Left ventricle myocardium inferior (tissue), 1 donor: Measurements from ENCODE around the gene INKA2. TPM values are rescaled to one million over a fixed set of nuclear protein-coding genes. Genes with fewer than 3 reads are reported as not detected.

Experiments used
- DNase-seq: peaks from one replicate; pipeline ENCODE4 v3.0.0-alpha.2; 2020
- H3K27ac ChIP-seq: fragments of 200-600 bp; replicated peaks from 2 replicates; pipeline ENCODE4 v1.8.0; 2021
- H3K27me3 ChIP-seq: fragments of 200-600 bp; 2 replicates; pipeline ENCODE4 v1.8.0; 2021; ENCODE audit warnings: low read depth
- H3K36me3 ChIP-seq: fragments of 200-600 bp; 2 replicates; pipeline ENCODE4 v1.8.0; 2021
- H3K4me1 ChIP-seq: fragments of 200-600 bp; 2 replicates; pipeline ENCODE4 v1.8.0; 2021
- H3K4me3 ChIP-seq: fragments of 200-600 bp; 2 replicates; pipeline ENCODE4 v1.8.0; 2021; ENCODE audit warnings: mild to moderate bottlenecking, moderate library complexity
- H3K9me3 ChIP-seq: fragments of 200-600 bp; replicated peaks from 2 replicates; pipeline ENCODE4 v1.8.0; 2021
- intact Hi-C: fragments of 100-400 bp; cut with micrococcal nuclease; formaldehyde crosslinking; loops from one replicate; pipeline ENCODE4 v1.11.0; 2022
- total RNA-seq: library from RNA; stranded (reverse); fragmentation: NEBNext Ultra II Directional; extraction: Animal tissue kit (Norgen Biotek cat#: 25700); gene quantifications from one replicate; pipeline ENCODE4 v1.2.1, GENCODE V29; 2021
- TF ChIP-seq, protein P1 (sequence below): fragments of 200-600 bp; IDR thresholded peaks from 2 replicates; pipeline ENCODE4 v1.8.0; 2021; ENCODE audit warnings: antibody characterized with exemption, mild to moderate bottlenecking, borderline replicate concordance
- donor health status: DM: no; HTN: yes; CAD: no; lungs with severe emphysema.

The INKA2 gene
- total RNA-seq, 1 donor from 2014 or later, result 24.3 TPM

DNA sequence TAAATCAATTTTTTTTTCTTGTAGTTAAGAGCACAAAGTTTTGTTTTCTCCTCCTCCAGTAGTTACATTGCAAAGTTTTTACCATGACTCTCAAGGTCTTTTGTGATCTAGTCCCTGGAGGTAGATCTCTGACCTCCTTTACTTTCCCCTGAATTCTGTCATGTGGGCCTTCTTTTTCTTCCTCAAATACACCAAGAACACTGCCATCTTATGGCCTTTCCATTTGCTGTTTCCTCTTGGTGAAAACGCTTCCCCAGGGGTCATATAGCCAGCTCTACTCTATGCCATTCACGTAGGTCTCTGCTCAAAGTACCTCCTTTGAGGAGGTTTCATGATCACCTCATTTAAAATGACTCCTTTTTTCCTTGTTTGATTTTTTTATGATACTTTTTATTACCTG lies 19.2 kb upstream of the INKA2 start:
- H3K36me3 ChIP-seq, result peaks cover 52% of the 10 kb centered on the region
- H3K27ac ChIP-seq, result no peak overlapping the region
- no peak for DNase-seq
- intact Hi-C loops, result no loop called here
- no peak overlapping the region for H3K4me3 ChIP-seq
- no peaks in the 10 kb centered on the region for H3K27me3 ChIP-seq
- TF ChIP-seq, protein P1, sequence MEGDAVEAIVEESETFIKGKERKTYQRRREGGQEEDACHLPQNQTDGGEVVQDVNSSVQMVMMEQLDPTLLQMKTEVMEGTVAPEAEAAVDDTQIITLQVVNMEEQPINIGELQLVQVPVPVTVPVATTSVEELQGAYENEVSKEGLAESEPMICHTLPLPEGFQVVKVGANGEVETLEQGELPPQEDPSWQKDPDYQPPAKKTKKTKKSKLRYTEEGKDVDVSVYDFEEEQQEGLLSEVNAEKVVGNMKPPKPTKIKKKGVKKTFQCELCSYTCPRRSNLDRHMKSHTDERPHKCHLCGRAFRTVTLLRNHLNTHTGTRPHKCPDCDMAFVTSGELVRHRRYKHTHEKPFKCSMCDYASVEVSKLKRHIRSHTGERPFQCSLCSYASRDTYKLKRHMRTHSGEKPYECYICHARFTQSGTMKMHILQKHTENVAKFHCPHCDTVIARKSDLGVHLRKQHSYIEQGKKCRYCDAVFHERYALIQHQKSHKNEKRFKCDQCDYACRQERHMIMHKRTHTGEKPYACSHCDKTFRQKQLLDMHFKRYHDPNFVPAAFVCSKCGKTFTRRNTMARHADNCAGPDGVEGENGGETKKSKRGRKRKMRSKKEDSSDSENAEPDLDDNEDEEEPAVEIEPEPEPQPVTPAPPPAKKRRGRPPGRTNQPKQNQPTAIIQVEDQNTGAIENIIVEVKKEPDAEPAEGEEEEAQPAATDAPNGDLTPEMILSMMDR, result no peak
- H3K4me1 ChIP-seq, result peaks cover 28% of the 10 kb centered on the region
- no peaks in the 10 kb centered on the region for H3K9me3 ChIP-seq

DNA sequence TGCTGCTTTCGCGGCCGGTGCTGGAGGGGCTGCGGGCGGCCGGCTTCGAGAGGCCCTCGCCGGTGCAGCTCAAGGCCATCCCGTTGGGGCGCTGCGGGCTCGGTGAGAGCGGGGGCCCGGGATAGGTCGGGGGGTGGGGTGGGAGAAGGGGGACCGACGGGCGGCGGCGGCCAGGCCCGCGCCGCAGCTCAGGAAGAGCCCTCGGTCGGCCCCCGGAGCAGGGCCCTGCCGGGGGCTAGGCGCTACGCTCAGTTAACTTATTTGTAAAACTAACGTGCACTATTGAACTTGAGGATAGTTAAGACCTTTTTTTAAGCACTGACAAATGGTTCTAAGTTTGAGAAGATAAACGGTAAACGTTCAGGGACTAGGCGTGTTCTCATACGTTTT lies 16.9 kb upstream of the INKA2 start:
- no peaks in the 10 kb centered on the region for H3K9me3 ChIP-seq
- peaks cover 31% of the 10 kb centered on the region for H3K4me1 ChIP-seq
- peaks cover 32% of the 10 kb centered on the region for H3K36me3 ChIP-seq
- DNase-seq, result no peak
- peak overlapping the region; percentile 80 for H3K4me3 ChIP-seq
- intact Hi-C loops, result no loop called here
- H3K27ac ChIP-seq, result peak overlapping the region; percentile 95
- TF ChIP-seq, protein P1, result no peak
- H3K27me3 ChIP-seq, result no peaks in the 10 kb centered on the region

DNA sequence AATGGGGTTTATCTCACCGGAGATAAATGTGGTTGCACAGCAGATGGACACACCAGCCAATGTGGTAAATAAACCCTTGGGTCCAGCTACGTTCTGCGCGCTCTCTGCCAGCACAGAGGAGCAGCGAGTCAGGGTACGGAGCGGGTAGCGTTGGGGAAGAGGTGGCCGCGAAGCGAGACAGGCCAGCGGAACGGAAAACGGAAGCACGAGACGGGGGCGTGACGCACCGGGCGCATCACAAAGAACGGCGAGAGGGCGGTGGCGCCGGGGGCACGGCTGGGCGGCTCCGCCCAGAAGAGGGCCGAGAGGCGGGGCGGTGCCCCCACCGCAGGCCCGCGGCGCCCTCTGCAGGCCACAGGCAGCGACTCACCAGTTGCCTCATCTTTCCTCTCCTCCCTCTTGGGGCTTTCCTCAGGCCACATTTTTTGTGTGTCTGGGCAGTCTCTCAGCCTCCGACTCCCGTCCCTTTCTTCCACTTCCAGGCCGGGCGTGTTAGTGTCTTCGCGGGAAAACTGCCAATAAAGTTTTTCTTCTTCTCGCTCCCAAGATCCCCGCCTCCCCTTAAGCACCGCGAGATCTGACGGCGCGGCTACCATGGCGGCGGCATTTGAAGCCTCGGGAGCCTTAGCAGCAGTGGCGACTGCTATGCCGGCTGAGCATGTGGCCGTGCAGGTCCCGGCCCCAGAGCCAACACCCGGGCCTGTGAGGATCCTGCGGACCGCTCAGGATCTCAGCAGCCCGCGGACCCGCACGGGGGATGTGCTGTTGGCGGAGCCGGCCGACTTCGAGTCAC lies 16.3 kb upstream of the INKA2 start, which contains the start of gene DDX20:
DDX20 (plus strand) TSS at position 571 of the 793 bp plus-strand sequence; CDS start at position 595, 24 bp downstream.
- Histone ChIP-seq H3K27me3 (no peaks in the 10 kb centered on the region), H3K4me1 (peaks cover 31% of the 10 kb centered on the region), H3K36me3 (peaks cover 26% of the 10 kb centered on the region), H3K4me3 (peak within 1 kb of the TSS; percentile 80), H3K9me3 (no peaks in the 10 kb centered on the region), H3K27ac (peak within 1 kb of the TSS; percentile 95)
- intact Hi-C loops, result no loop called here
- TF ChIP-seq, protein P1, result peak; percentile 93
- peak; percentile 94 for DNase-seq

DNA sequence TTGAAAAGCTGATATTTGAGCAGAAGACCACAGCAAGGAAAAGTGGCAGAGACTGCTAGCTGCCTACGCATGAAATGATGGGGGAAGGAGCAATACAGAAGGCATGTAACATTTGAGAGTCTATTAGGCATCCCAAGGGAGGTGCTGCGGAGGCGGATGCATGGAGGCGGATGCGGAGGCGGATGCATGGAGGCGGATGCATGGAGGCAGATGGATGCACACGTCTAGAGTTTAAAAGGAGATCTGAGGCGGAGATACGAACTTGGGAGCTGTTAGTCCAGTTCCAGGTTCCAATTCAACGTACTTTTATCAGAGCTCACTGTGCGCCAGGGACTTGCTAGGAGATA lies 15.8 kb upstream of the INKA2 start:
- H3K36me3 ChIP-seq, result peaks cover 20% of the 10 kb centered on the region
- no peaks in the 10 kb centered on the region for H3K9me3 ChIP-seq
- H3K27ac ChIP-seq, result peak overlapping the region; percentile 95
- intact Hi-C loops, result no loop called here
- H3K4me3 ChIP-seq, result peak overlapping the region; percentile 80
- H3K4me1 ChIP-seq, result peaks cover 31% of the 10 kb centered on the region
- no peak for DNase-seq
- H3K27me3 ChIP-seq, result no peaks in the 10 kb centered on the region
- TF ChIP-seq, protein P1, result no peak

DNA sequence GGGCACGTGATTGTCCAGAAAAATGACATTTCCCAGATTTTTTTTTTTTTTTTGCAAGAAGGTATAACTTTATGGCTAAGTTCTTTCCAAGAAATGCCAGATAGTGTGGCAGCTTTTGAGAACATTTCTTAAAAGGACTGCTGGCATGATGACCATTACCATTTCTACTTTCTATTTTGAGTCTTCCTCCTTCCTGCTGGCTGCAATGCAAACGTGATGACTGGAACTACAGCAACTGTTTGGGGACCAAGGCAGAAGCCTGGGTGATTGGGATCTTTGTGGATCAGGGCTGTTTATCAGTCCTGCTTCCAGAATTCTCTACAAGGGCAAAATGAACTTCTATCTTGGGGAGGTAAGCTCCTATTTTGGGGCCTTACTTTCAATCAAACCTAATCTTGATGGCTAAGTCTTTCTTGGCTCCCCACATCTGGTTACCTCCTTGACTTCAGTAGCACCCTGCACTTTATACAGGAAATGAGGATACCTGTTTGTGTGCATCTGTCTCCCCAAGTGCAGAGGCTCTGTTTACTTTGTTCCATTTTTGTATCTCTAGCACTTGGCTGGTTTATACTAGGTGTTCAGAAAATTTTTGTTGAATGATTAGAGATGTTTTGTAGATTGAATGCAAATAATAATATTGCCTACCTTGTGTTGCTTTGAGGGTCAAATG lies 12.8 kb upstream of the INKA2 start:
- TF ChIP-seq, protein P1, result no peak
- Histone ChIP-seq H3K27me3 (no peaks in the 10 kb centered on the region), H3K4me1 (peaks cover 38% of the 10 kb centered on the region), H3K27ac (no peak overlapping the region), H3K9me3 (no peaks in the 10 kb centered on the region), H3K4me3 (no peak overlapping the region), H3K36me3 (peaks cover under 1% of the 10 kb centered on the region)
- no peak for DNase-seq
- intact Hi-C loops, result no loop called here
